Right kidney (tissue), 1 donor: ENCODE results near the gene MYO10.

Experiments used
- DNase-seq: peaks from one replicate; pipeline ENCODE4 v3.0.0-alpha.2; 2016

MYO10 gene

DNA sequence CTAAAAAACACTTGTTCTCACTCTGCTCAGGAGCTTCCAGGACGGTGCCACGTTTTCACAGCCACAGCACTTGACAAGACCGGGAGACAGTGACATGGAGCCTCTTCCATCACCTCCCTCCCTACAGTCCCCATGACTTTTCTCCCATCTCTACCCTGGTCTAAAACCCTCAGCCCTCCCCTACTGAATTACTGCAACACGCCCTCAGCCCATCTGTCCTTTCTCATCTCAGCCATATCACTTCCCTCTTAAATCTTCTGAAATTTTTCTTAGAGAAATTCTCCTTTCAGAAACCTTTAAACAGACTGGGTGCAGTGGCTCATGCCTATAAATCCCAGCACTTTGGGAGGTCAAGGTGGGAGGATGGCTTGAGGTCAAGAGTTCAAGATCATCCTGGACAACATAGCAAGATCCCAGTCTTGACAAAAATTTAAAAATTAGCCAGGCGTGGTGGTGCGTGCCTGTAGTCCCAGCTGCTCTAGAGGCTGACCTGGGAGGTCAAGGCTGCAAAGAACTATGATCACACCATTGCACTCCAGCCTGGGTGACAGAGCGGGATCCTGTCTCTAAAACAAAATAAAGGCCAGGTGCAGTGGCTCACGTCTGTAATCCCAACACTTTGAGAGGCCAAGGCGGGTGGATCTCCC, 125.8 kb downstream of the MYO10 start:
- DNase-seq: no peak

DNA sequence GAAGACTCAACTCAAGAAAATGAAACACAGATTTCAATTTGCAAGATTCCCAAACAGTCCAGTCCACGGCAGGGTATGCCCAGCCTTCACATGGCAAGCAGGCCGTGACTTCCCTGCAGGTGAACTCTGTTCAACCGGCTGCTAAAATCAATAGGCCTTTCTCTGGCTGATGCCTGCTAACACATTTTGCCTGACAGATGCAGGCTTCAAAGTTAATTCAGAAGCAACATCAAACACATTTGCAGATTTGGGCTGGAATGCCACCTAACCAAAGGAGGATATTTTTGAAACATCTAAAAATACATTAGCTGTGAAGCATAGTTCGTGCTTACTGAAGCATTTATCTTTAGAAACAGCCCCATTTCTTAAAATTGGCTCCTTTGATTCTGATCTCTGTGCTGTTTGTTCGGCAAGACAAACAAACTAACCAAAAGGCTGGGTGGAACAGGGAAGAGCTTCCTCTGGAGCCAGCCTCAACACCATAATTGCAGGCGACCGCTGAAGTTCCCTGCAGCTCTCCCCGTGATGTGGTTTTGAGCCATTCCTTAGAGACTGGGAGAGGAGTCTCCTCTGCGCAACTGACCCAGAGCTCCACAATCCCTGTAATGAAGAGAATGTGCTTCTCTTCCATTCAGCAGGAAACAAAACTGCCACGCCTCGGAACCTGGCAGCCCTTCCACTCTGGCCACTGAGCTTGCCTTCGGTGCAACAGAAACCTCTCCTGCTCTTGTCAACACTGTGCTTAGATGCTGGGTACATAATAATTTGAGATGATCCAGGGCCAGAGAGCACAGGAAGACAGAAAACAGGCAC, 126.5 kb downstream of the MYO10 start:
- no peak for DNase-seq

DNA sequence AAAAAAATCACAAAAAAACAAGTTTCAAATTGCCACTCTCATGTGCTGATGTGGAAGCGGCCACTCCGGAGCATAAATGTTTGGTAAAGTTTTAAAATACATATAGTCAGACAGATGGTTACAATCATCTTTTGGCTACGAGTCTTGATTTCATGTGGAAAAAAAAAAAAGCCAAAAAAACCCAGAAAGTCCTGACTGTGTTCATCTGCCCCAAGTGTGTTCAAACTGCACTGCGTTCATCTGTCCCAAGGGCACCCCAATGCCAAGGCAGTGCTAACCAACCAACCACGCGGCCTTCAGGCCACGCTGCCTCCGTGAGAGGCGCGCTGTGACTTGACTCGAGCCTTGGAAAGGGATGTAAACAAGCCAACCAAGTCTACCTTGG, 127.1 kb downstream of the MYO10 start:
- no peak for DNase-seq

DNA sequence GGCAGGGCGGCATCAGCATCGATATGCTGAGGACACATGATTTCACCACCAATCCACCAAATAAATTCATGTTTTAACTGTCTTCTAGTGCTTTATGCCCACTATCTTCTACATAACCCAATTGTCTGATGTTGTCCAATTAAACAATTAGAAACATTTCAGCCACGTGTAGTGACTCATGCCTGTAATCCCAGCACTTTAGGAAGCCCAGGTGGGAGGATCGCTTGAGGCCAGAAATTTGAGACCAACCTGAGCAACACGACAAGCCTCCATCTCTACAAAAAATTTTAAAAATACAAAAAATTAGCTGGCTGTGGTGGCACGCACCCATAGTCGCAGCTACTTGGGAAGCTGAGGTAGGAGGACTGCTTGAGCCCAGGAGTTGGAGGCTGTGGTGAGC, 128.1 kb downstream of the MYO10 start:
- DNase-seq: no peak

DNA sequence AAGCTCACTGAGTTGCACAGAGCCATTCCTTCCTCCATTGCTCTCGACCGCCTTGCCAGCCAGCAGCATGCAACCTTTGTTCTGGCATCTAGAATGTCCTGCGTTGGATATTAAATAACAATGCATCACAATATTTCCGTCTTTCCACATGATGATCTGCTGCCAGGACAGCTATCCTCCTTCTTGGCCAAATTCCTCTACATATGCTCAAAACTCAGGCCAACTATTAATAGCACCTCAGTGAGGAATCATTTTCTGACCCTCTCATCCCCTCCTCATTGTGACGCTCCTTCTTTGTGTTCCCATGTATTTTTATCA, 128.6 kb downstream of the MYO10 start:
- DNase-seq: no peak

DNA sequence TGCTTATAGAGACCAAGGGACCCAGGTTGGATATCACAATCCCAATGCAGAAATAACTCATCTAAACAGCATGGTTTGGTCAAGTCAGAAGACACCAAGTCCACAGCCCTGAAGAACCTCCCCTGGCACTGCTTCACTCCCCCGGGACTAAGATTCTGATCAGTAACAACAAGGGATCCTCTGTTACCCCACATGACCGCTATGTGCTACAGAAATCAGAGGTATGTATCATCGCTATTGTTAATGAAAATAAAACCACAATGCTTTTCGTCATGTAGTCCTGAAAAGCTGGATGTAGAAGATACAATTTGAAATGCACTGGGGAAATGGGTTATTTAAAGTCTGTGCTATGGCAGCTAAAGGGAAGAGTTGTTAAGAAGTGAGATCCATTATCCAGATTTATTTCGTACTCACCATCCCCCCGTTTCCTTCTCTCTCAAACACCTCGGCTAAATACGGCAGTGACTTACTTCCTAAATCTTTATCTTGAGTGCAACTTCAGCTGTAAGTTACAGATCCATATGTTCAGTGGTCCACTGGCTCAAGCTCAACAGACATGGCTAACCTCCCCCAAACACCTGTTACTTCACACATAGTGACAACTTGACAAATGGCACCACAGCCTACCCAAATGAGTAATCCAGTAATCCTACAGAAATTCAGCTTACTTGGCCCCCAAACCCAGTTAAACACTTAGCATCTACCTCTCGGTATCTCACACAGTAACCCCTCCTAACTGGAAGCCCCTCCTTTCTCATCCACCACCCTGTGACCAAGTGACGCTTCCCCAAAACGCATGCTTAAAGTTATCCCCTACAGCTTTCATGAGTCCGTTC, 129.2 kb downstream of the MYO10 start:
- no peak for DNase-seq

DNA sequence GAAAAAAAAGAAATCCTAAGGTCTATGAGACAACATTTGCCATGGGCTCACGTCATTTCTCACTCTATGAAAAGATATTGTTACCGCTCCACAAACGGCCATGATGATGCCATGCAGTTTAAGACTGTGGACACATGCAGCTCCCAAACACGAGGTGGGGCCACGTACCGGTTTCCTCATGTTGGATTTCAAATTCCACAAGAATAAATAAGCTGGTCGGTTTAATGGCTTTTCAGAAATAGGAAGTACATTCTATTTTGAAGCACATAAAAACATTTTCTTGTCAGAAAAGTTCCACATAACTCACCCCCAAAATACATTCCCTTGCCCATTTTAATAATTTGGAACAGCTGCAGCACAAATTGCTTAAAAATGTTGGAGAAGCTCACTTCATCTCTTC, 130.6 kb downstream of the MYO10 start:
- no peak for DNase-seq

DNA sequence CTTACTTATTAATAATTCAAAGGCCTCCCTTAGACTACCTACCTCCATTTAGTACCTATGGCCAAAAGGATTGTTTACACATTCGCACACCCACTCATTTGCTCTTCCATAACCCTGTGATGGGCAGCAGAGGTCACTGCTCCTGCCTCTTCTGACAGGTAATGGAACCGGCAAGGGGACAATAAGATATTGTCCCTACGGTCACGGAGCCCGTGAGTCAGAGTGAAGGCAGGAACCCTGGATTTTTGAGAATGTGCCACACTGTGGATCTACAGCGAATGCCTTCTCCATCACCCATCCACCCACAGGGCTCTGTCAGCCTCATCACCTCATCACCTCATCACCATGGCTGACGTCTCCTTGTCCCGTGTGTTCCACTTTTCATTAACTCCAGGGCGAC, 132.3 kb downstream of the MYO10 start:
- no peak for DNase-seq

DNA sequence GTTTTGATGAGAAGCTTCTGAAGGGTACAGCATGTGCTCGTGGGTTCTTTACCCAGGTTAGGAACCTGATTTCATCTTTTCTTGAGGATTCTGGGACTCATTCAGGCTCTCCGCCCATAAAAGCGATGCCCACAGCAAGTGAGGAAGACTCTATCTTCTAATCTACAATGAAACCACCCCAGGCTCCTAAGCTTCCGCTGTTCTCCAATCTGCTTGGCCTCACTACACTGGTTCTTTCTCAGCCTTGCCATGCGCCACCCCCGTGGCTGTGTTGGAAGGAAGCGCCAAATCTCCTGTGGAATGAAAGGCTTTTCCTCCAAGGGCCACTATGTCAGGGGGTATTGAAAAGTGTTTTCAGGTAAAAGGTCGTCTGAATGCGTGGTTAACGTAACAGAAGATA, 135.6 kb downstream of the MYO10 start:
- DNase-seq: no peak

DNA sequence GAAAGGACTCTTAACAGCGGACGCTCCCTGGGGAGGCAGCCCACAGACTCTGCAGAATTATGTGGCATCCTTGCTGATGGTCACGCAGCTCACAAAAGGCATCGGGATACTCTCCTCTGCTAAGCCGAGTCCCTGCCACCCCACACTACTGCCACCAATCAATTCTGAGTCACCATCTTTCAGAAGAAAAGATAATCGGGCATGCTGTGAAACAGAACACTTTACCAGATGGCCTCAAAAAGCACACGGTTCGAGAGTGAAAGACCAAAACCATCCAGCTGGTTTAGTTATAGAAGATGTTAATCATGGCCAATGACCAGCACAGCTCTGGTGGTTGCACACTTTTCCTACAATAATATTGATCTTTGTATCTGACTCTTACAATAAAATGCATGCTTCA, 136.3 kb downstream of the MYO10 start:
- no peak for DNase-seq

DNA sequence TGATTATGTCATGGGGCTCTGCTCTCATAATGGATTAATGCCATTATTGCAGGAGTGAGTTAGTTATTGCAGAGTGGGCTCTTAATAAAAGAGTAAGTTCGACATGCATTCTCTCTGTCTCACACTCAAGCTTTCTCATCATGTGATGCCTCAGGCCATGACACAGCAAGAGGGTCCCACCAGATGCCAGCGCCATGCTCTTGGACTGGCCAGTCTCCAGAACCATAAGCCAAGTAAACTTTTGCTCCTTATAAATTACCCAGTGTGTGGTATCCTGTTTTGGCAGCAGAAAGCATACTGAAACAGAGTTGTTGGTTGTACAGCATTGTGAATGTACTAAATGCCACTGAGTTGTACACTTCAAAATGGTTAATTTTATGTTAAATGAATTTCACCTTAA, 138.1 kb downstream of the MYO10 start:
- DNase-seq: no peak

DNA sequence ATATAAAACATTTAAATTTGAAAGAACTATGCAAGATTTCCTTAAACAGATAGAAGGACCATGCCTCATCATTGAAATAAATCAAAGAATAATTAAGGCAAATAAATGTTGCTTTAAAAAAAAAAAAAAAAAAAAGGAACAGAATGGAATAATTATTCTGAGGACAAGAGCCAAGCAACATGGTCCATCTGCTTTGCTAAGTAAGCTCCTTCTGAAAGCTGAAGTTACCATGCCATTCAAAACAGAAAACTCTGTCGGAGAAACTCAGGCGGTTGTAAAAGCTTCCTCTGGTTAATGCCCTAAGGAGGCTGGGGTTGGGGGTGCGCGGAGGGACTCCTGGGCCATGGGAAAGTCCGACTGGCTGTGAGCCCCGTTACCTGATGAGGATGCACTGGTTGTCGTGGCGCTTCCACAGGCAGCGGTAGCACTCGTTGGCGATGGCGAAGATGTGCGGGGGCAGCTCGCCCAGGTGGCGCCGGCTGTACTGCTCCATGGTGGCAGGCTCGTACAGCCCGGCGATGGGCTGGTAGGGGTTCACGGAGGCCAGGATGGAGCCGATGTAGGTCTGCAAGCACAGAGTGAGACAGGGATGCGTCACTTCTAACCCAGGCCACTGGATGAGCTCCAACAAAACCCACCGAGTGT, 141.7 kb downstream of the MYO10 start:
- no peak for DNase-seq

DNA sequence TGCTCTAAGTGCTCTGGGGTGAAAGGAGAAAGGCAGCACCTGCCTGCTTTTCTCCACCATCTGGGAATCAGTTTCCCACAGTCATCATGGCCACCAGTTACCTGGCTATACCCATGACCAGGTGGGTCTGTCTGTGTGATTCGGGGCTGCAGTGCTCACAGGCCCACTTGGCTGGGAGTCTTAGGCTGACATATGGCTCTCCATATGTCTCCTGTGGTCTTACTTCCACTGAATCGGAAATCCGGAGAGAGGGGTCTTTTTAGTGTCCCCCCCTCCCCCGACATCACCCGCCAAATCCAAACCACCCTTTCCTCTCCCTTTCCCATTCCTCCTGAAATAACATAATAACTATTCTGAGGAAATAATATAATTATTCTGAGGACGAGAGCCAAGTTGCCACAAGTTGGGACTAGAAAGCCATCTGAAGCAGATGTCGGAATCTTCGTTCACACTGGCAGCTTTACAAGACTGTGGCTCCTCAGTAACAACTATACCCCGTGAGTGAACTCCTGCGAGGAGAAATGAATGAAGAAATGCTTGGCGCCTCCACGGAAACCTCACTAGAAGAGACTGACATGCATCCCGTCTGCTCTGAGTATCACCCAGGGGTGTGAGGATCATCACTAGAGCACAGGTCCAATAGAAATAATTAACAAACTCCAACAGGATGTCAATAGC, 143.4 kb downstream of the MYO10 start:
- no peak for DNase-seq

DNA sequence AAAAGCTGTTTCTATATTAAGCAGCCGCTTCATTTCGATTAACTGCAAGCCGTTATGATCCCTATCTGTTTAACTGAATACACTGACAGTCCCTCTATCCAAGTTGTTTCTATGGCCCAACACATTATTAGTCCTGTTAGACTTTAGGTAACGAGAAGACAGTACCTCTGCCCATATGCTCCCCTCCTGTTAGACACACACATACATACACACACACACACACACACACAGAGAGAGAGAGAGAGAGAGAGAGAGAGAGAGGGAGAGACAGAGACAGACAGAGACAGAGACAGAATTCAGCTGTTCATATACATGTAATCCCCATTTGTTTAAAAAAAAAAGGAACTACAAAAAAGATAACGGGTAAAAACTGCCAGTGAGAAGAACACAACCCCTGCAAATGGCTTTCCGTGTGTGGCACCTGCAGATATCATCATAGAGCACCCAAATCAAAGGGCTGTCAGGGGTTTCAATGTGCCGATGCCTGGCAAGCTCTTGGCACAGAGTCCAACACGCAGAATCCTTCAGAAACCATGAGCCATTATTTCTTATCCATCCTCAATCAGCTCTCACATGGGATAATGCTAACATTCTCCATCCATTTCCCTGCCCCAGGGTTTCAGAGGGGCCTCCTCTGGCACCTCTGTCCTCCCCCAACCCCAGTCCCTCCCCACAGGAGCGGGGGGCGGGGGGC, 144.0 kb downstream of the MYO10 start:
- no peak for DNase-seq

DNA sequence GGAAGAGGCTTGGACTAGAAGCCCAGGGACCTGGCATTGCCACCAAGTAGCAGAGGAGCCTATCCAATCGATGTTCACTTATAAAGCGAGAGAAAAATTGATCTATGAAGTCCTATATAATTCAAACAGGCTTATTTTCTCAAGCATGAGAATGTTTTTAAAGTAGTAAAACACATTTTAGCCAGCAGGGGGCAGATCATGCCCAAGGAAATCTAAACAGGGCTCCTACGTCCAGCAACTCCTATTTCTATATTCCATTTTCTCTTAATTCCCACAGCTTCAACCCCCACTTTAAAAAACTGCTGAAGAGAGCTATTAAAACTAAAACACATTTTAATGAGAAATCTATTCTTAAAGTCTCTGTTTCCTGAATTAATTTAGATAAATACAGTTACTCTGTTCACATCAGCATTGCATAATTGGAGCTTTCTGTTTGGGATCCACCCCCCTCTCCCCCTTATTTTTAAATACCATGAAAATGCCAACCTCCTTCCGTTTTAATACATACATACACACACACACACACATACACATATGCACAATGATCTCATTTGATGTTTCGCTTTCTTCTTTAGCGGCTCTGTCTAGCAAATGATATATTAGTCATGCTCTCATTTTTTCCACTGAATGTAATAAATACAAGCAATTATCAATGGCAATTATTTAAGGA, 144.9 kb downstream of the MYO10 start:
- DNase-seq: no peak

DNA sequence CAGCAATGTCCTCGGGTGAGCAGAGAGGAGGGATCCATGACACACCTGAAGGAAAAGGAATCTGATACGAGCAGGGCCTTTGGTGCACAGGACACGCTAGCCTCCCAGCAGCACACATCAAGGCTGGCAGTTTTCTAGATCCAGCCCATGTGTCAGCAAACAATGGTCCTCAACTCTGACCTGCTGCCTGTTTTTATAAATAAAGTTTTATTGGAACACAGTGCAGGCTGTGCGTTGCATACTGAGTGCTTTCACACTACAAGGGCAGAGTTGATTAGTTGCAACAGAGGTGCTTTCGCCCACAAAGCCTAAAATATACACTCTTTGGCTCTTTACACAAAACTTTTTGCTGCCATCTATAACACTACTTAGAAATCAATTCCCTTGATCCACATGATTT, 147.1 kb downstream of the MYO10 start:
- no peak for DNase-seq

DNA sequence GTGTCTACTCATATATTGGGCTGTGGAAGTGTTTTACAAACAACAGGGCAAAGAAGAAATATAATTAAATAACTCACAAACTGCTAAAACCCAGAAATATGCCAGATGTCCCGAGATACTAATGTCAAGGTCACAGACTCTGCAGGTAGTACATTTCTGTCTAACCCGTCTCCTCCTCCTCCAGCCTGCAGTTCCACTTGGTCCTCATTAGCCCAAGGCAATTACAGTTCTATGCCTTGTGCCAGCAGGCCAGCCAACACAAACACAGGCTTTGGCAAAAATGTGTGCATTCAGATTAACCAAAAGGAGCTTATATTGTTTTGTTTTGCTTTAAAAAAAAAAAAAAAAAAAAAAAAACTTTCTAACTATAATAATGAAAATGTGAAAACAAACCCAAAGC, 148.8 kb downstream of the MYO10 start:
- no peak for DNase-seq

DNA sequence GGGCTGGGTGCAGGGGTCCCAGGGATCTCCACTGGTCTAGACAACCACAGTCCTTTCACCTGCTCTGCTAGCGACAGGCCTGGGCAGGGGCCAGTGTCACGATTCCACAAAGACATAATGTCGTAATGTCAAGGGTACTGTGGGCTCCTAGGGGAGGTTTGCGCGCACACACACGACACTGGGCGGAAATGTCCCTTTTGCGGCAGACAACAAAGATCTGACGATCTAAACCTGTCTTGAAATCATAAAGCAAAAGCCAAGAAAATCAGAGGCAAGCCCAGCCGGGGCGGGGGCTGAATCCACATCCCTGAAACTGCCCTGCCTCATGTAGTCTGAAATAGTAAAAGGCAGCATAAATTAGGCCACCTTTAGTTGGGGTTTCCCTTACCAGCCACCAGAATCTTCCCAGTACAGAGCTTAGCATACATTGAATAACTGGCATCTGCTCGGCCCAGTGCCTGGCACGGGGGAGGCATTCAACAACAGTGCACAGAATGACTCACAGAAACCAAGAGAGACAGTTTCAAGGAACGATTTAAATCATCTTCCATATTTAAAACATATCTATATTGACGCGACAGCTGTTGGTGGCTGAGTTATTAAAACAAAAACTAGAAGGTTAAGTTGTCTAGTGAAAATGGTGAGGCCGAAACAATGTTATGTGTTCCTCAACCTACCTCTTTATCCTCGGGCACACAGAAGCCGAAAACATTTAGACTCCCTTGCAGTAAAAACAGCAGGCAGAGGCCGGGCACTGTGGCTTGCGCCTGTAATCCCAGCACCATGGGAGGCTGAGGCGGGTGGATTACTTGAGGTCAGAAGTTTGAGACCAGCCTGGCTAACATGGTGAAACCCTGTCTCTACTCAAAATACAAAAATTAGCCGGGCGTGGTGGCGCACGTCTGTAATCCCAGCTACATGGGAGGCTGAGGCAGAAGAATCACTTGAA, 151.0 kb downstream of the MYO10 start:
- no peak for DNase-seq

DNA sequence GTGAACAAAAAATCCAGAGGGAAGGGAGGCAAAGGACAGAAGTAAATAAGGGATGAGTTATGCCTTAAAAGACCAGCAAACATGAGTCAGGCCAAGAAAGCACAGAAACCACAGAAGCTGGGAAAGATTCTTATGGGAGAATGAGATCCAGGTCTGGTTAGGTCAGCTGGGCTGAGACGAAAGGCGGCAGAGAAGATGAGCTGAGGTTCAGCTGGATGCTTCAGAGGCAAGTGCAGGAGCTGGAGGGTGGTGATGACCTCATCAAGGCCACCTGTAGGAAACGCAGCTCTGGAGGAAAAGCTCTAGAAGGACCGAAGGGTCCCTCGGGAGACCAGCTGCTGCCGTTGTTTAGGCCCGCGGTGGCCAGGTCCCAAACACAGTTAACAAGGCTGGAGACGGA, 152.0 kb downstream of the MYO10 start:
- no peak for DNase-seq
